GM12872 (cell line): Measurements from ENCODE around the gene ANKRD62.

ENCODE experiments used
- CTCF ChIP-seq: IDR thresholded peaks from 3 replicates; pipeline ENCODE4 v1.5.1; 2011; ENCODE audit warnings: low read depth, mild to moderate bottlenecking, low read length, moderate library complexity; ENCODE audit not compliant: insufficient read depth

Gene ANKRD62

GRCh38 chr18:12059334-12060181, 34.1 kb upstream of the ANKRD62 start:
- no peak for TF ChIP-seq CTCF

- TF ChIP-seq CTCF, result no peak
These were observed 33.3 kb upstream of the ANKRD62 start for GRCh38 chr18:12060182-12060870.

GRCh38 chr18:12061685-12062084, 32.0 kb upstream of the ANKRD62 start:
- no peak for TF ChIP-seq CTCF

GRCh38 chr18:12062974-12063373, 30.7 kb upstream of the ANKRD62 start:
- no peak for TF ChIP-seq CTCF

GRCh38 chr18:12064086-12064763, 29.4 kb upstream of the ANKRD62 start:
- no peak for TF ChIP-seq CTCF

- no peak for TF ChIP-seq CTCF
These were observed 28.2 kb upstream of the ANKRD62 start for GRCh38 chr18:12065397-12065796.

- no peak for TF ChIP-seq CTCF
These were observed 26.6 kb upstream of the ANKRD62 start for GRCh38 chr18:12066910-12067511.
